ENCODE measurements around the gene KANSL2.
A peak's percentile ranks its signal among the peaks of the same experiment; 100 is the strongest.
"Not testable (repeated sequence)": the region's sequence is repeated elsewhere in the genome, so short reads cannot be mapped to it uniquely, and the experiment has no call there.

Gene KANSL2

GRCh38 chr12:48629541-48629940 is 52.5 kb downstream of the KANSL2 start:
- in situ Hi-C loops (cut with HindIII; ENCODE audit: low pct_unique_long_range_greater_than_20kb, low sequenced_read_pairs): no loop called here
- no peak for TF ChIP-seq JUND (IDR thresholded peaks at IDR 0.05; ENCODE audit: low read depth)
- no peak for DNase-seq (ENCODE audit: low read depth in 1 of 2, low spot score in 1 of 2)

- no peak for TF ChIP-seq JUND (IDR thresholded peaks at IDR 0.05; ENCODE audit: low read depth)
- no peak for DNase-seq (ENCODE audit: low read depth in 1 of 2, low spot score in 1 of 2)
- in situ Hi-C loops (cut with HindIII; ENCODE audit: low pct_unique_long_range_greater_than_20kb, low sequenced_read_pairs): no loop called here
Measured at GRCh38 chr12:48627556-48627955, 54.5 kb downstream of the KANSL2 start.

GRCh38 chr12:48622997-48623396 is 59.0 kb downstream of the KANSL2 start:
- in situ Hi-C loops (cut with HindIII; ENCODE audit: low pct_unique_long_range_greater_than_20kb, low sequenced_read_pairs); DNase-seq (ENCODE audit: low read depth in 1 of 2, low spot score in 1 of 2): not testable (repeated sequence)

GRCh38 chr12:48618541-48618940 is 63.5 kb downstream of the KANSL2 start:
- in situ Hi-C loops (cut with HindIII; ENCODE audit: low pct_unique_long_range_greater_than_20kb, low sequenced_read_pairs): no loop called here
- DNase-seq (ENCODE audit: low read depth in 1 of 2, low spot score in 1 of 2): peak; percentile 76 to 89
- TF ChIP-seq JUND (IDR thresholded peaks at IDR 0.05; ENCODE audit: low read depth): no peak

- TF ChIP-seq JUND (IDR thresholded peaks at IDR 0.05; ENCODE audit: low read depth): no peak
- in situ Hi-C loops (cut with HindIII; ENCODE audit: low pct_unique_long_range_greater_than_20kb, low sequenced_read_pairs): no loop called here
- DNase-seq (ENCODE audit: low read depth in 1 of 2, low spot score in 1 of 2): no peak
Measured at GRCh38 chr12:48615681-48616080, 66.4 kb downstream of the KANSL2 start.

GRCh38 chr12:48613321-48613720 is 68.7 kb downstream of the KANSL2 start:
- no peak for DNase-seq (ENCODE audit: low read depth in 1 of 2, low spot score in 1 of 2)
- no peak for TF ChIP-seq JUND (IDR thresholded peaks at IDR 0.05; ENCODE audit: low read depth)
- in situ Hi-C loops (cut with HindIII; ENCODE audit: low pct_unique_long_range_greater_than_20kb, low sequenced_read_pairs): no loop called here
